ENCODE measurements around the gene GRIA3.

The GRIA3 gene

DNA sequence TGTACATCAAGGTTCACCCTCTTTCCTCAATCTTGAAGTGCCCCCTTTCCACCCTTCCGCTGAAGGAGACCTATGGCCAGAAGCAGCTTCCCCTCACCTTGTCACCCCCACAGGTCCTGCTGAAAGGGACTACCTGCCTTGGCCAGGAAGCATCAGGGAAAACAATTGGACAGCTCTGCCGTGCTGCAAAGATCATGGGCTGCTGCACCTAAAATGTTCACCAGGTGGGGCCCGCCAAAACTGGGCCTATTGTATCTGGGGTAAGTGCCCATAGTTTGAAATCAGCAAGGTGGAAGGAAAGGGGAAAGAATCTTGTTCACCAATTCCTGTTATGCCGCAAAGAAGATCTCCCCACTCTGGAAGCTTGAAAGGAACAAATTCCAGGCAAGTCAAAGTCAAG is 18.4 kb downstream of the GRIA3 start:
- DNase-seq (ENCODE audit: low read depth) = no peak
- in situ Hi-C loops (cut with HindIII; ENCODE audit: low sequenced_read_pairs) = no loop called here
- TF ChIP-seq, protein P1, sequence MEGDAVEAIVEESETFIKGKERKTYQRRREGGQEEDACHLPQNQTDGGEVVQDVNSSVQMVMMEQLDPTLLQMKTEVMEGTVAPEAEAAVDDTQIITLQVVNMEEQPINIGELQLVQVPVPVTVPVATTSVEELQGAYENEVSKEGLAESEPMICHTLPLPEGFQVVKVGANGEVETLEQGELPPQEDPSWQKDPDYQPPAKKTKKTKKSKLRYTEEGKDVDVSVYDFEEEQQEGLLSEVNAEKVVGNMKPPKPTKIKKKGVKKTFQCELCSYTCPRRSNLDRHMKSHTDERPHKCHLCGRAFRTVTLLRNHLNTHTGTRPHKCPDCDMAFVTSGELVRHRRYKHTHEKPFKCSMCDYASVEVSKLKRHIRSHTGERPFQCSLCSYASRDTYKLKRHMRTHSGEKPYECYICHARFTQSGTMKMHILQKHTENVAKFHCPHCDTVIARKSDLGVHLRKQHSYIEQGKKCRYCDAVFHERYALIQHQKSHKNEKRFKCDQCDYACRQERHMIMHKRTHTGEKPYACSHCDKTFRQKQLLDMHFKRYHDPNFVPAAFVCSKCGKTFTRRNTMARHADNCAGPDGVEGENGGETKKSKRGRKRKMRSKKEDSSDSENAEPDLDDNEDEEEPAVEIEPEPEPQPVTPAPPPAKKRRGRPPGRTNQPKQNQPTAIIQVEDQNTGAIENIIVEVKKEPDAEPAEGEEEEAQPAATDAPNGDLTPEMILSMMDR (IDR thresholded peaks at IDR 0.05; ENCODE audit: low read depth, low read length, missing control alignments) = no peak
- no peak overlapping the region for H3K4me3 ChIP-seq (ENCODE audit: low read depth, low read length)

DNA sequence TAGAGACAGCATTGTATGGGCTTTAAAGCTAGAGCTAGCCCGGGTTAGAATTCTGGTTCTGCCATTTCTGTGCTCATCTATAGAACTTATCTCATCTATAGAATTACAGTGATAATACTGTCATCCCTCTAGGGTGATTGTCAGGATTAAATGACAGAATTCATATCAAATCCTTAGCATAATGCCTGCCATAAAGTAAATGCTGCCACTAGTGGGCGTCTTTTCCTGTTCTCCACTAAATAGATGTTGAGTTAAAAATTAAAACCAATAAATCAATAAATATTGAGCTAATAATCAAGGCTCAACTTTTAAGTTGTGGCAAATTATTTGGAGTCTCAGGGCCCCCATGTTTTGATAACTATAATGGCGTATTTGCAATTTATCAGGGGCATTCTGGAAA is 19.7 kb downstream of the GRIA3 start:
- TF ChIP-seq, protein P1 (IDR thresholded peaks at IDR 0.05; ENCODE audit: low read depth, low read length, missing control alignments) = no peak
- no peak overlapping the region for H3K4me3 ChIP-seq (ENCODE audit: low read depth, low read length)
- no peak for DNase-seq (ENCODE audit: low read depth)
- in situ Hi-C loops (cut with HindIII; ENCODE audit: low sequenced_read_pairs) = no loop called here

DNA sequence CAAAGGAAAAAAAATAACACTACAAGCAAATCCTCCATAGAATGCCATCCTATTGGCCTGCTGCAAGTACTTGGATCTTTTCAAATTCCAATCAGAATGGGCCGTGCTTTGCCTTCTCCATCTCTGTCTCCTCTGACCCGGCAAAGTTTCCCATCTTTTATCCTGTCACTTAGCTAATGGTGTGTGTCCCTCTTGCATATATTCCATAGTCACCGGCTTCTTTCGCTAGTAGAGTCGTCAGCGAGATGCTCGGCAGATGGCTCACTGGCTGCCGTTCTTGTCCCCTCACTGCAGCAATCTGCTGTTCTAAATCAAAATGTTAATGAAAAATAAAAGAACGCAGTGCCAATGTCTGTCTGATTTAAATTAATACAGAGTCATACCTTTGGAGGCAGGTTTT is 22.1 kb downstream of the GRIA3 start:
- TF ChIP-seq, protein P1 (IDR thresholded peaks at IDR 0.05; ENCODE audit: low read depth, low read length, missing control alignments) = no peak
- in situ Hi-C loops (cut with HindIII; ENCODE audit: low sequenced_read_pairs) = no loop called here

DNA sequence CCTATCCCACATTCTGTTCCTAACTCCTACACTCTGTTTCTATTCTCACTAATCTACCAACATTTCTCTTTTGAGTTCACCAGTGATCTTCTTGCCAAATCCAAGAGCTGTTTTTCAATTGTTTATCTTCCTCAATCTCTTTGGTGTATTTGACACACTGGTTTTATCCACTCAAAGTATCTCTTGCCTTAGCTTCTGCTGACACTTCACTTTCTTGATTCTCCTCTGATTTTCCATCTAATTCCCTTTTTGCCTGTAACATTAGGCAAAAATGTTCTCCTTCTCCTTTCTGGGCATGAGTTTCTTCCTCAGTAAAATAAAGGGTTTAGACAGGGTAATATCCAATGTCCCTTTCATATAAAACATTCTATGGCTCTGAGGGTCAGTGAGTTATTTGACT is 26.2 kb downstream of the GRIA3 start:
- in situ Hi-C loops (cut with HindIII; ENCODE audit: low sequenced_read_pairs) = no loop called here
- TF ChIP-seq, protein P1 (IDR thresholded peaks at IDR 0.05; ENCODE audit: low read depth, low read length, missing control alignments) = no peak
- no peak overlapping the region for H3K4me3 ChIP-seq (ENCODE audit: low read depth, low read length)
- DNase-seq (ENCODE audit: low read depth) = no peak

More for the DNA sequence above, 22.1 kb downstream of the GRIA3 start:
- H3K4me3 ChIP-seq (ENCODE audit: low read depth, low read length) = no peak overlapping the region
- DNase-seq (ENCODE audit: low read depth) = no peak

DNA sequence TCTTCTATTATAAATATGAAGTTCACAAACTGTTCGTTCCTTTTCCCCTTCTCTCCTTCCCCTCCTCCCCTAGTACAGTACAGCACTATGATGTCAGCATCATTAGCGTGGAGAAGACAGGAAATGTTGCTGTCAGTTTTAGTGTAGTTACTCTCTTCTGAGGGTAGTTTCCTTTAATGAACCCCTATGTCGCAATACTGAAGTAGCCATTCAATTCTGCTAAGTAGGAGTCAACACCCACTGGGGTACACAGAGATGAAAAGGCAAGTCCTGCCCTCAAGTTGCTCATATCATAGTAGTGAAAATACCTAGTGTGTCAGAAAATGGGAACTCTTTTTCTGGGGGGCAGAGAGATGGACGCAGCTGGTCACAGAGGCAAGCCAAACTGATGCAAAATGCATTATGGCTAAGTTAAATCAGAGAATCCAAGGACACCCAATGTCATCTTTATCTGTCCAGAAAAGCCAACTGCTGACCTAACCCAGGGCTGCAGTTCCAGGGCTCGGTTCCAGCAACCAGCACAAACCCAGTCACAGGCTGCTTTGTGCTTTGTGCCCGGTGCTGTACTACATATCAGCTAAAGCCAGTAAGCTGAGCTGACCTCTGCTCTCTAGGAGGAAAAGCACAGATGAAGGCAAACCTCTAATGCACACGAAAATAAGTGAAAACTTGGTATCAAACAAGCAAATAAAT is 31.5 kb downstream of the GRIA3 start:
- in situ Hi-C loops (cut with HindIII; ENCODE audit: low sequenced_read_pairs) = no loop called here
- TF ChIP-seq, protein P1 (IDR thresholded peaks at IDR 0.05; ENCODE audit: low read depth, low read length, missing control alignments) = no peak
- DNase-seq (ENCODE audit: low read depth) = no peak
- H3K4me3 ChIP-seq (ENCODE audit: low read depth, low read length) = no peak overlapping the region

DNA sequence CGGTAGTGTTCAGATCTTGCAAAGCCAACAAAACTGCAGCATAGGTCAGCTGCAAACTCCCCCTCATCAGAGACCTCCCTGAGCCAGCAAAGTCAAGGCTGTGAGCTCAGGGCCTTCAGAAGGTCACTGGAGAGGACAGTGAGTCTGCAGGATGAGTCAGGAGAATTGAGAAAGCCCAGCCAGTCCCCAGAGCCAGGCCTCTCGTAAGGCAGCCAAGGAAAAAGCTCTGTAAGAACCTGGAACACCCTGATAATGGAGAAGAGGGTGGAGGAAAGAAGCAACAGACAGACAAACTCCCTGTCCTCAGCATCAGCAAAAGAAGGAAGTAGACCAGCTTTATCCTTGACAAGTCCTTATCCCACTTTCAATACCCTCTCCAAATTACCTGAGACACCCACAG is 33.0 kb downstream of the GRIA3 start:
- TF ChIP-seq, protein P1 (IDR thresholded peaks at IDR 0.05; ENCODE audit: low read depth, low read length, missing control alignments) = no peak
- in situ Hi-C loops (cut with HindIII; ENCODE audit: low sequenced_read_pairs) = no loop called here
- H3K4me3 ChIP-seq (ENCODE audit: low read depth, low read length) = no peak overlapping the region
- no peak for DNase-seq (ENCODE audit: low read depth)
